ENCODE data around the gene NUP107.

NUP107 gene

GRCh38 chr12:68743356-68743755 is 56.6 kb downstream of the NUP107 start:
- no peak for DNase-seq

- no peak for DNase-seq
These were observed 58.7 kb downstream of the NUP107 start for GRCh38 chr12:68745376-68745903.

GRCh38 chr12:68745904-68746571 is 59.3 kb downstream of the NUP107 start, which contains the start of gene SLC35E3:
SLC35E3 (plus strand) TSS chr12:68746176; CDS start chr12:68746378, 202 bp downstream.
- peak; percentile 96 for DNase-seq

GRCh38 chr12:68746572-68747180 is 59.9 kb downstream of the NUP107 start:
- peak; percentile 21 for DNase-seq

GRCh38 chr12:68749443-68749842 is 62.7 kb downstream of the NUP107 start:
- DNase-seq: no peak

GRCh38 chr12:68749861-68750260 is 63.1 kb downstream of the NUP107 start:
- DNase-seq: no peak

GRCh38 chr12:68750506-68750905 is 63.7 kb downstream of the NUP107 start:
- no peak for DNase-seq

GRCh38 chr12:68755536-68756243 is 68.9 kb downstream of the NUP107 start:
- DNase-seq: no peak

GRCh38 chr12:68759852-68760251 is 73.1 kb downstream of the NUP107 start:
- no peak for DNase-seq

- no peak for DNase-seq
These were observed 74.1 kb downstream of the NUP107 start for GRCh38 chr12:68760806-68761441.

GRCh38 chr12:68761442-68761812 is 74.6 kb downstream of the NUP107 start:
- no peak for DNase-seq

GRCh38 chr12:68761901-68762630 is 75.3 kb downstream of the NUP107 start:
- no peak for DNase-seq

- DNase-seq: no peak
These were observed 75.9 kb downstream of the NUP107 start for GRCh38 chr12:68762691-68763090.

GRCh38 chr12:68765696-68766095 is 78.9 kb downstream of the NUP107 start:
- DNase-seq: no peak

- no peak for DNase-seq
These were observed 79.9 kb downstream of the NUP107 start for GRCh38 chr12:68766646-68767045.

- no peak for DNase-seq
These were observed 80.4 kb downstream of the NUP107 start for GRCh38 chr12:68767191-68767590.

- no peak for DNase-seq
These were observed 81.7 kb downstream of the NUP107 start for GRCh38 chr12:68768431-68768939.

- DNase-seq: no peak
These were observed 83.2 kb downstream of the NUP107 start for GRCh38 chr12:68769941-68770340.

GRCh38 chr12:68771223-68771925 is 84.6 kb downstream of the NUP107 start:
- no peak for DNase-seq

GRCh38 chr12:68772714-68773113 is 85.9 kb downstream of the NUP107 start:
- DNase-seq: no peak

GRCh38 chr12:68773582-68773981 is 86.8 kb downstream of the NUP107 start:
- DNase-seq: no peak

GRCh38 chr12:68775121-68775630 is 88.4 kb downstream of the NUP107 start:
- DNase-seq: no peak

All from NCI-H510A (cell line).